Measurements from ENCODE around the gene SLC16A6.
"Not testable (repeated sequence)": the region's sequence is repeated elsewhere in the genome, so short reads cannot be mapped to it uniquely, and the experiment has no call there.

The SLC16A6 gene

GRCh38 chr17:68225055-68225454, 65.9 kb downstream of the SLC16A6 start:
- DNase-seq (ENCODE audit: extremely low read depth in 1 of 2, low read depth in 1 of 2) = not testable (repeated sequence)

DNA sequence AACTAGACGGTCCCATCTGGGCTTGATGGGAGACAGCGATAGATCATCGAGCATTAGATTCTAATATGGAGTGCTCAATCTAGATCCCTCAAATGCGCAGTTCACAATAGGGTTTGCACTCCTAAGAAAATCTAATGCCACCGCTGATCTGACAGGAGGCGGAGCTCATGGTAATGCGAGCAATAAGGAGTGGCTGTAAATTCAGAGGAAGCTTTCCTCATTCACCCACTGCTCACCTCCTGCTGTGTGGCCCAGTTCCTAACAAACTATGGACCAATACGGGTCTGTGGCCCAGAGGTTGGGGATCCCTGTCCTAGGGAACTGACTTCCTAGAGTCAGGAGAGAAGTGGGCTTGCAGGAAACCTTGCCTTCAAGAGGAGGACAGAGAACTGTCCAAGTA, 68.3 kb downstream of the SLC16A6 start:
- DNase-seq (ENCODE audit: extremely low read depth in 1 of 2, low read depth in 1 of 2) = no peak

GRCh38 chr17:68221786-68222185, 69.1 kb downstream of the SLC16A6 start:
- DNase-seq (ENCODE audit: extremely low read depth in 1 of 2, low read depth in 1 of 2) = no peak

DNA sequence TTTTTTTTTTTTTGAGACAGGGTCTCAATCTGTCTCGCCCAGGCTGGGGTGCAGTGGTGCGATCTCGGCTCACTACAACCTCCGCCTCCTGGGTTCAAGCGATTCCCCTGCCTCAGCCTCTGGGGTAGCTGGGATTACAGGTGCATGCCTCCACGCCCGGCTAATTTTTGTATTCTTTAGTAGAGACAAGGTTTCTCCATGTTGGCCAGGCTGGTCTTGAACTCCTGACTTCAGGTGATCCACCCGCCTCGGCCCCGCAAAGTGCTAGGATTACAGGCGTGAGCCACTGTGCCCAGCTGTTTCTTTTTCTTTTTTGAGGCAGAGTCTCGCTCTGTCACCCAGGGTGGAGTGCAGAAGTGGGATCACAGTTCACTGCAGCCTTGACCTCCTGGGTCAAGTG, 70.1 kb downstream of the SLC16A6 start:
- not testable (repeated sequence) for DNase-seq (ENCODE audit: extremely low read depth in 1 of 2, low read depth in 1 of 2)

GRCh38 chr17:68220186-68220585, 70.7 kb downstream of the SLC16A6 start:
- DNase-seq (ENCODE audit: extremely low read depth in 1 of 2, low read depth in 1 of 2) = not testable (repeated sequence)

GRCh38 chr17:68219429-68219828, 71.5 kb downstream of the SLC16A6 start:
- DNase-seq (ENCODE audit: extremely low read depth in 1 of 2, low read depth in 1 of 2) = not testable (repeated sequence)
